Mesenchymal stem cell (in vitro differentiated cells and primary cell): ENCODE measurements around the gene APP.

Source experiments
- DNase-seq: peaks from one replicate; pipeline ENCODE4 v3.0.0-alpha.2; 2013
- H2AFZ ChIP-seq: one replicate; pipeline ENCODE4 v1.6.1; 2013; ENCODE audit warnings: low read depth, mild to moderate bottlenecking, control low read depth, inconsistent platforms, low read length, moderate library complexity
- H2AK5ac ChIP-seq: 2 replicates; pipeline ENCODE4 v1.6.1; 2013; ENCODE audit warnings: low read length, moderate library complexity, mild to moderate bottlenecking, inconsistent platforms; ENCODE audit not compliant: severe bottlenecking
- H2BK120ac ChIP-seq: one replicate; pipeline ENCODE4 v1.6.1; 2013; ENCODE audit warnings: low read depth, mild to moderate bottlenecking, inconsistent platforms, low read length, moderate library complexity
- H2BK12ac ChIP-seq, 2 experiments: one replicate each; pipeline ENCODE4 v1.6.1; 2013; ENCODE audit warnings: inconsistent platforms in 2 of 2, low read length in 2 of 2, mild to moderate bottlenecking in 2 of 2, moderate library complexity in 2 of 2, control low read depth in 1 of 2
- H2BK15ac ChIP-seq: one replicate; pipeline ENCODE4 v1.6.1; 2013; ENCODE audit warnings: mild to moderate bottlenecking, low read depth, inconsistent platforms; ENCODE audit not compliant: poor library complexity, severe bottlenecking
- H2BK5ac ChIP-seq: 2 replicates; pipeline ENCODE4 v1.6.1; 2013; ENCODE audit warnings: low read depth, mild to moderate bottlenecking, low read length, control low read depth, inconsistent platforms; ENCODE audit not compliant: poor library complexity, severe bottlenecking
- H3K14ac ChIP-seq, 2 experiments: one replicate each; pipeline ENCODE4 v1.6.1; 2013; ENCODE audit warnings: inconsistent platforms in 2 of 2, low read length in 2 of 2, control low read depth in 1 of 2, mild to moderate bottlenecking in 1 of 2, moderate library complexity in 1 of 2
- H3K18ac ChIP-seq, 2 experiments: one replicate each; pipeline ENCODE4 v1.6.1; 2013; ENCODE audit warnings: inconsistent platforms in 2 of 2, low read length in 2 of 2, control low read depth in 1 of 2, low read depth in 1 of 2, mild to moderate bottlenecking in 1 of 2
- H3K23ac ChIP-seq, 2 experiments: one replicate each; pipeline ENCODE4 v1.6.1; 2013; ENCODE audit warnings: inconsistent platforms in 2 of 2, low read length in 2 of 2, mild to moderate bottlenecking in 2 of 2, moderate library complexity in 2 of 2, control low read depth in 1 of 2
- H3K27ac ChIP-seq: 2 replicates; pipeline ENCODE4 v1.5.1; 2013; ENCODE audit warnings: mild to moderate bottlenecking, moderate library complexity, low read length, control low read depth, inconsistent platforms; ENCODE audit not compliant: poor library complexity, severe bottlenecking
- H3K27me3 ChIP-seq, 2 experiments: 2 replicates each; pipeline versions ENCODE4 v1.6.1 to v1.7.0; 2013; ENCODE audit warnings: low read length in 2 of 2, mild to moderate bottlenecking in 2 of 2, moderate library complexity in 2 of 2, control low read depth in 1 of 2, inconsistent platforms in 1 of 2; ENCODE audit not compliant: control insufficient read depth in 1 of 2, insufficient read depth in 1 of 2
- H3K36me3 ChIP-seq, 2 experiments: 2 replicates each; pipeline versions ENCODE4 v1.6.1 to v1.7.0; 2013; ENCODE audit warnings: low read length in 2 of 2, control low read depth in 1 of 2, inconsistent platforms in 1 of 2, low read depth in 1 of 2, mild to moderate bottlenecking in 1 of 2; ENCODE audit not compliant: insufficient read depth in 2 of 2, control insufficient read depth in 1 of 2
- H3K4ac ChIP-seq, 2 experiments: one replicate each; pipeline ENCODE4 v1.6.1; 2013; ENCODE audit warnings: inconsistent platforms in 2 of 2, low read length in 2 of 2, mild to moderate bottlenecking in 2 of 2, moderate library complexity in 2 of 2, control low read depth in 1 of 2, low read depth in 1 of 2
- H3K4me1 ChIP-seq: 2 replicates; pipeline ENCODE4 v1.6.1; 2013; ENCODE audit warnings: low read depth, low read length, control low read depth; ENCODE audit not compliant: control insufficient read depth, insufficient read depth
- H3K4me2 ChIP-seq: 2 replicates; pipeline ENCODE4 v1.6.1; 2013; ENCODE audit warnings: low read length, mild to moderate bottlenecking, inconsistent platforms; ENCODE audit not compliant: poor library complexity, severe bottlenecking
- H3K4me3 ChIP-seq, 2 experiments: 2 replicates each; pipeline versions ENCODE4 v1.5.1 to v1.7.0; 2013; ENCODE audit warnings: low read length in 2 of 2, mild to moderate bottlenecking in 2 of 2, control low read depth in 1 of 2, low read depth in 1 of 2; ENCODE audit not compliant: insufficient read depth in 1 of 2
- H3K79me1 ChIP-seq: replicated peaks from 2 replicates; pipeline ENCODE4 v1.6.1; 2013; ENCODE audit warnings: mild to moderate bottlenecking, control low read depth, low read length, inconsistent platforms; ENCODE audit not compliant: poor library complexity, severe bottlenecking
- H3K9ac ChIP-seq: 2 replicates; pipeline ENCODE4 v1.7.0; 2013; ENCODE audit warnings: mild to moderate bottlenecking, low read length, moderate library complexity
- H3K9me3 ChIP-seq: 2 replicates; pipeline ENCODE4 v1.7.0; 2013; ENCODE audit warnings: mild to moderate bottlenecking, low read length; ENCODE audit not compliant: control insufficient read depth
- H4K8ac ChIP-seq: one replicate; pipeline ENCODE4 v1.6.1; 2013; ENCODE audit warnings: inconsistent platforms, mild to moderate bottlenecking, low read length, moderate library complexity
- H4K91ac ChIP-seq: one replicate; pipeline ENCODE4 v1.6.1; 2013; ENCODE audit warnings: mild to moderate bottlenecking, low read length, inconsistent platforms
- WGBS: methylation state at CpG from one replicate; pipeline ENCODE4 v1.1.7; 2013; ENCODE audit warnings: mixed read lengths; 5-methylcytosine and 5-hydroxymethylcytosine counted together

APP gene

GRCh38 chr21:26115305-26115704, 55.3 kb downstream of the APP start:
- no peak for DNase-seq
- H3K14ac ChIP-seq = no peak overlapping the region
- H3K27me3 ChIP-seq = no peaks in the 10 kb centered on the region
- no peak overlapping the region for H4K91ac ChIP-seq
- H3K36me3 ChIP-seq = peaks cover 4 to 26% of the 10 kb centered on the region in 2 experiments
- no peaks in the 10 kb centered on the region for H3K9me3 ChIP-seq
- H2AFZ ChIP-seq = no peak overlapping the region
- H3K4me2 ChIP-seq = no peak overlapping the region
- peaks cover 11% of the 10 kb centered on the region for H3K79me1 ChIP-seq
- H2BK12ac ChIP-seq = no peak overlapping the region
- no peak overlapping the region for H2BK5ac ChIP-seq
- no peak overlapping the region for H2AK5ac ChIP-seq
- no peak overlapping the region for H2BK120ac ChIP-seq
- H3K4ac ChIP-seq = no peak overlapping the region
- H3K9ac ChIP-seq = peak overlapping the region; percentile 82
- peaks cover 2% of the 10 kb centered on the region for H3K4me1 ChIP-seq
- H3K23ac ChIP-seq = no peak overlapping the region
- no peak overlapping the region for H4K8ac ChIP-seq
- H3K4me3 ChIP-seq = no peak overlapping the region
- H3K18ac ChIP-seq = no peak overlapping the region
- no peak overlapping the region for H3K27ac ChIP-seq
- 93% methylated on average over 3 of the region's 3 CpGs for WGBS
- no peak overlapping the region for H2BK15ac ChIP-seq

- no peak overlapping the region for H4K91ac ChIP-seq
- H2AK5ac ChIP-seq = no peak overlapping the region
- no peak overlapping the region for H3K27ac ChIP-seq
- 100% methylated on average over 2 of the region's 3 CpGs for WGBS
- H3K9me3 ChIP-seq = no peaks in the 10 kb centered on the region
- H3K14ac ChIP-seq = no peak overlapping the region
- no peak overlapping the region for H2AFZ ChIP-seq
- H2BK5ac ChIP-seq = no peak overlapping the region
- no peak overlapping the region for H3K18ac ChIP-seq
- H3K4me2 ChIP-seq = no peak overlapping the region
- no peak overlapping the region for H3K9ac ChIP-seq
- DNase-seq = no peak
- no peak overlapping the region for H2BK15ac ChIP-seq
- peaks cover 16% of the 10 kb centered on the region for H3K79me1 ChIP-seq
- H3K4ac ChIP-seq = no peak overlapping the region
- no peak overlapping the region for H3K4me3 ChIP-seq
- H3K27me3 ChIP-seq = no peaks in the 10 kb centered on the region
- no peak overlapping the region for H2BK120ac ChIP-seq
- H4K8ac ChIP-seq = no peak overlapping the region
- peaks cover 2% of the 10 kb centered on the region for H3K4me1 ChIP-seq
- peaks cover 14 to 41% of the 10 kb centered on the region in 2 experiments for H3K36me3 ChIP-seq
- H3K23ac ChIP-seq = no peak overlapping the region
- H2BK12ac ChIP-seq = no peak overlapping the region
Measured at GRCh38 chr21:26112975-26113374, 57.6 kb downstream of the APP start.

GRCh38 chr21:26112127-26112742, 58.3 kb downstream of the APP start:
- no peak overlapping the region for H3K23ac ChIP-seq
- no peak overlapping the region for H2BK5ac ChIP-seq
- H2AK5ac ChIP-seq = no peak overlapping the region
- WGBS = 96% methylated on average over 5 of the region's 7 CpGs
- no peak overlapping the region for H3K4me2 ChIP-seq
- peaks cover 14 to 48% of the 10 kb centered on the region in 2 experiments for H3K36me3 ChIP-seq
- peaks cover 2% of the 10 kb centered on the region for H3K4me1 ChIP-seq
- no peak overlapping the region for H3K14ac ChIP-seq
- no peak for DNase-seq
- no peaks in the 10 kb centered on the region for H3K27me3 ChIP-seq
- no peaks in the 10 kb centered on the region for H3K9me3 ChIP-seq
- H2BK12ac ChIP-seq = no peak overlapping the region
- no peak overlapping the region for H3K18ac ChIP-seq
- H3K4me3 ChIP-seq = no peak overlapping the region
- H2BK120ac ChIP-seq = no peak overlapping the region
- H2BK15ac ChIP-seq = no peak overlapping the region
- H4K8ac ChIP-seq = no peak overlapping the region
- peaks cover 20% of the 10 kb centered on the region for H3K79me1 ChIP-seq
- no peak overlapping the region for H4K91ac ChIP-seq
- H2AFZ ChIP-seq = no peak overlapping the region
- no peak overlapping the region for H3K4ac ChIP-seq
- no peak overlapping the region for H3K9ac ChIP-seq
- no peak overlapping the region for H3K27ac ChIP-seq

GRCh38 chr21:26110715-26111114, 59.9 kb downstream of the APP start:
- Histone ChIP-seq H4K8ac (no peak overlapping the region), H3K4ac (no peak overlapping the region), H3K4me1 (peaks cover 2% of the 10 kb centered on the region), H3K18ac (no peak overlapping the region), H3K27me3 (no peaks in the 10 kb centered on the region), H3K9ac (no peak overlapping the region), H3K14ac (no peak overlapping the region), H2BK5ac (no peak overlapping the region), H4K91ac (no peak overlapping the region), H3K4me2 (no peak overlapping the region), H2BK120ac (no peak overlapping the region), H3K79me1 (peaks cover 25% of the 10 kb centered on the region), H2BK12ac (no peak overlapping the region), H3K4me3 (no peak overlapping the region), H2AK5ac (no peak overlapping the region), H3K23ac (no peak overlapping the region), H3K9me3 (no peaks in the 10 kb centered on the region), H3K27ac (no peak overlapping the region), H3K36me3 (peaks cover 17 to 63% of the 10 kb centered on the region in 2 experiments), H2AFZ (no peak overlapping the region), H2BK15ac (no peak overlapping the region)
- DNase-seq = no peak
- WGBS = no CpG with 5 or more reads among the region's 2 CpGs
